ENCODE data around the gene ADAMTS9.

The ADAMTS9 gene

GRCh38 chr3:64644483-64644882 is 43.3 kb downstream of the ADAMTS9 start:
- no peak for TF ChIP-seq CTCF (IDR thresholded peaks at IDR 0.05; ENCODE audit: control extremely low read depth, extremely low read depth, low read depth, missing control alignments)
- no peak for DNase-seq (ENCODE audit: extremely low spot score)
- CTCF ChIA-PET = no interaction called here
- POLR2A ChIA-PET = no interaction called here

GRCh38 chr3:64642327-64643151 is 45.3 kb downstream of the ADAMTS9 start:
- ChIA-PET POLR2A (no interaction called here), CTCF (no interaction called here)
- TF ChIP-seq CTCF (IDR thresholded peaks at IDR 0.05; ENCODE audit: control extremely low read depth, extremely low read depth, low read depth, missing control alignments) = no peak
- no peak for DNase-seq (ENCODE audit: extremely low spot score)

- DNase-seq (ENCODE audit: extremely low spot score) = no peak
- POLR2A ChIA-PET = no interaction called here
- CTCF ChIA-PET = interaction anchor here (1.4 kb wide), 1 partner anchor 13 kb away, joined by 4 read pairs; no protein-coding TSS in a partner anchor
- no peak for TF ChIP-seq CTCF (IDR thresholded peaks at IDR 0.05; ENCODE audit: control extremely low read depth, extremely low read depth, low read depth, missing control alignments)
Observed at GRCh38 chr3:64638981-64639481, 48.8 kb downstream of the ADAMTS9 start.

GRCh38 chr3:64638511-64638910 is 49.3 kb downstream of the ADAMTS9 start:
- CTCF ChIA-PET = interaction anchor here (1.4 kb wide), 1 partner anchor 13 kb away, joined by 4 read pairs; no protein-coding TSS in a partner anchor
- TF ChIP-seq CTCF (IDR thresholded peaks at IDR 0.05; ENCODE audit: control extremely low read depth, extremely low read depth, low read depth, missing control alignments) = no peak
- DNase-seq (ENCODE audit: extremely low spot score) = no peak
- POLR2A ChIA-PET = no interaction called here

- ChIA-PET CTCF (no interaction called here), POLR2A (no interaction called here)
- TF ChIP-seq CTCF (IDR thresholded peaks at IDR 0.05; ENCODE audit: control extremely low read depth, extremely low read depth, low read depth, missing control alignments) = no peak
- no peak for DNase-seq (ENCODE audit: extremely low spot score)
Observed at GRCh38 chr3:64634417-64634816, 53.4 kb downstream of the ADAMTS9 start.

- CTCF ChIA-PET = no interaction called here
Observed at GRCh38 chr3:64631951-64632350, 55.8 kb downstream of the ADAMTS9 start.

More at GRCh38 chr3:64631951-64632350, 55.8 kb downstream of the ADAMTS9 start:
- no peak for TF ChIP-seq CTCF (IDR thresholded peaks at IDR 0.05; ENCODE audit: control extremely low read depth, extremely low read depth, low read depth, missing control alignments)
- POLR2A ChIA-PET = no interaction called here
- DNase-seq (ENCODE audit: extremely low spot score) = no peak

Measured in GM10248 (cell line).